Natural killer cell (primary cell): ENCODE measurements around the gene P4HB. TPM values are rescaled to one million over a fixed set of nuclear protein-coding genes. Genes with fewer than 3 reads are reported as not detected.

Experiments
- ATAC-seq, 3 donors: fragments of 150-1000 bp in 2 of 3; fragments of 200-7000 bp in 1 of 3; cut with Tn5 transposase; 1 replicate in 1 of 3; 2 replicates in 2 of 3; pipeline ENCODE4 v1.10.0; 2021; ENCODE audit warnings: mild to moderate bottlenecking in 2 of 3, moderate library complexity in 2 of 3
- DNase-seq, 2 donors: peaks; one replicate each; pipeline versions ENCODE4 v3.0.0 to v3.0.0-alpha.2; 2013 to 2021; ENCODE audit warnings: mixed read lengths in 1 of 2
- H3K27ac ChIP-seq: one replicate; pipeline ENCODE4 v1.5.1; 2013; ENCODE audit warnings: mild to moderate bottlenecking, low read length
- H3K27me3 ChIP-seq: one replicate; pipeline ENCODE4 v1.6.1; 2013; ENCODE audit warnings: low read length; ENCODE audit not compliant: control insufficient read depth, insufficient read depth
- H3K36me3 ChIP-seq: one replicate; pipeline ENCODE4 v1.6.1; 2013; ENCODE audit warnings: low read length; ENCODE audit not compliant: control insufficient read depth, insufficient read depth
- H3K4me1 ChIP-seq: one replicate; pipeline ENCODE4 v1.6.1; 2013; ENCODE audit warnings: low read length; ENCODE audit not compliant: control insufficient read depth, insufficient read depth
- H3K4me3 ChIP-seq: one replicate; pipeline ENCODE4 v1.5.1; 2013; ENCODE audit warnings: low read length
- H3K9me3 ChIP-seq: one replicate; pipeline ENCODE4 v1.6.1; 2013; ENCODE audit warnings: low read length; ENCODE audit not compliant: control insufficient read depth, insufficient read depth
- H3K27ac Mint-ChIP-seq, 2 donors: one replicate each; pipeline ENCODE4 v1.8.0; 2022; ENCODE audit warnings: mild to moderate bottlenecking in 2 of 2, mixed read lengths in 2 of 2, moderate library complexity in 1 of 2
- H3K27me3 Mint-ChIP-seq, 2 donors: one replicate each; pipeline ENCODE4 v1.8.0; 2022; ENCODE audit warnings: low read depth in 2 of 2, mixed read lengths in 2 of 2
- H3K36me3 Mint-ChIP-seq: one replicate; pipeline ENCODE4 v1.8.0; 2022; ENCODE audit warnings: mixed read lengths
- H3K4me1 Mint-ChIP-seq, 2 donors: one replicate each; pipeline ENCODE4 v1.8.0; 2022; ENCODE audit warnings: mixed read lengths in 2 of 2
- H3K4me3 Mint-ChIP-seq: one replicate; pipeline ENCODE4 v1.8.0; 2022; ENCODE audit warnings: mild to moderate bottlenecking, moderate library complexity, mixed read lengths
- H3K9me3 Mint-ChIP-seq, 2 donors: one replicate each; pipeline ENCODE4 v1.8.0; 2022; ENCODE audit warnings: mixed read lengths in 2 of 2
- CTCF ChIP-seq: fragments of 200-600 bp; IDR thresholded peaks from one replicate; pipeline ENCODE4 v1.8.0; 2022; ENCODE audit warnings: antibody characterized with exemption
- WGBS: methylation state at CpG from one replicate; pipeline ENCODE4 v1.1.7; 2013; ENCODE audit warnings: missing lambda C conversion rate; ENCODE audit not compliant: insufficient coverage; 5-methylcytosine and 5-hydroxymethylcytosine counted together
- intact Hi-C: fragments of 100-400 bp; cut with micrococcal nuclease; formaldehyde crosslinking; loops from one replicate; pipeline ENCODE4 v1.14.2; 2022
- total RNA-seq, 4 donors: library from RNA; stranded (reverse); fragments of 120-200 nt in 1 of 4; gene quantifications; one replicate each; pipeline versions ENCODE4 v1.2.3 to v1.2.4, GENCODE V29; 2013 to 2022

The P4HB gene
- total RNA-seq, 3 donors from 2014 or later (not counting 1 experiment from before 2014, with no cell fraction given): 334 to 468 (median 386) TPM

- Histone ChIP-seq H3K36me3 (no peaks in the 10 kb centered on the region), H3K4me3 (no peak overlapping the region), H3K9me3 (no peaks in the 10 kb centered on the region), H3K4me1 (no peaks in the 10 kb centered on the region), H3K27me3 (no peaks in the 10 kb centered on the region), H3K27ac (no peak overlapping the region)
- H3K9me3 Mint-ChIP-seq: no peaks in the 10 kb centered on the region
- ATAC-seq (no peak), DNase-seq (no peak)
- 92% methylated on average over 15 of the region's 15 CpGs for WGBS
- no peak for TF ChIP-seq CTCF
- no peaks in the 10 kb centered on the region for H3K4me1 Mint-ChIP-seq
- H3K36me3 Mint-ChIP-seq: no peaks in the 10 kb centered on the region
- H3K27me3 Mint-ChIP-seq: peaks cover 7 to 11% of the 10 kb centered on the region in 2 donors
- no peak overlapping the region for H3K27ac Mint-ChIP-seq
- intact Hi-C loops: no loop called here
- no peak overlapping the region for H3K4me3 Mint-ChIP-seq
Observed at GRCh38 chr17:81813371-81813684, 47.0 kb downstream of the P4HB start.

- 89% methylated on average over 45 of the region's 45 CpGs for WGBS
- no peaks in the 10 kb centered on the region for H3K9me3 ChIP-seq
- Mint-ChIP-seq H3K4me1 (no peaks in the 10 kb centered on the region), H3K9me3 (no peaks in the 10 kb centered on the region), H3K27me3 (peaks cover 4 to 11% of the 10 kb centered on the region in 2 donors), H3K36me3 (no peaks in the 10 kb centered on the region), H3K4me3 (no peak overlapping the region), H3K27ac (no peak overlapping the region)
- no peaks in the 10 kb centered on the region for H3K4me1 ChIP-seq
- H3K27ac ChIP-seq: no peak overlapping the region
- no peak for TF ChIP-seq CTCF
- H3K36me3 ChIP-seq: no peaks in the 10 kb centered on the region
- no peak overlapping the region for H3K4me3 ChIP-seq
- intact Hi-C loops: no loop called here
- ATAC-seq: no peak
- DNase-seq: no peak
- no peaks in the 10 kb centered on the region for H3K27me3 ChIP-seq
Observed at GRCh38 chr17:81812571-81813370, 47.6 kb downstream of the P4HB start.

- Mint-ChIP-seq H3K27me3 (peaks cover 0 to 11% of the 10 kb centered on the region in 2 donors), H3K9me3 (no peaks in the 10 kb centered on the region), H3K4me1 (no peaks in the 10 kb centered on the region), H3K4me3 (no peak overlapping the region), H3K27ac (no peak overlapping the region), H3K36me3 (no peaks in the 10 kb centered on the region)
- DNase-seq: no peak
- Histone ChIP-seq H3K4me3 (no peak overlapping the region), H3K27ac (no peak overlapping the region), H3K4me1 (no peaks in the 10 kb centered on the region), H3K36me3 (no peaks in the 10 kb centered on the region), H3K9me3 (no peaks in the 10 kb centered on the region), H3K27me3 (no peaks in the 10 kb centered on the region)
- 79% methylated on average over 24 of the region's 24 CpGs for WGBS
- TF ChIP-seq CTCF: no peak
- intact Hi-C loops: no loop called here
- no peak for ATAC-seq
Observed at GRCh38 chr17:81811705-81812570, 48.4 kb downstream of the P4HB start.
